Measurements from ENCODE around the gene HLA-A. TPM values are rescaled to one million over a fixed set of nuclear protein-coding genes. Genes with fewer than 3 reads are reported as not detected.

The HLA-A gene
- total RNA-seq, 1 experiment from 2014 or later = 451 TPM

- H3K27ac Mint-ChIP-seq (ENCODE audit: unreplicated experiment) = peak overlapping the region; percentile 98
- intact Hi-C loops (cut with micrococcal nuclease; ENCODE audit: unreplicated experiment) = no loop called here
- peaks cover 31% of the 10 kb centered on the region for H3K36me3 Mint-ChIP-seq (ENCODE audit: insufficient read depth, unreplicated experiment)
- no peak for DNase-seq
- peak overlapping the region; percentile 89 for H3K4me3 Mint-ChIP-seq (ENCODE audit: low read depth, unreplicated experiment)
- H3K4me1 Mint-ChIP-seq (ENCODE audit: low read depth, unreplicated experiment) = peaks cover 26% of the 10 kb centered on the region
- CTCF ChIA-PET = interaction anchor here (0.6 kb wide), 1 partner anchor 170 kb away, joined by 5 read pairs; no protein-coding TSS in a partner anchor
- no peaks in the 10 kb centered on the region for H3K9me3 Mint-ChIP-seq (ENCODE audit: low read depth, unreplicated experiment)
- TF ChIP-seq CTCF (IDR thresholded peaks at IDR 0.05; ENCODE audit: unreplicated experiment) = no peak
- BruUV-seq (replicated peaks) = no TSS peak
- no peaks in the 10 kb centered on the region for H3K27me3 Mint-ChIP-seq (ENCODE audit: unreplicated experiment)
Measured at GRCh38 chr6:29941916-29942274, 437 bp upstream of the HLA-A start.

- H3K27me3 Mint-ChIP-seq (ENCODE audit: unreplicated experiment) = no peaks in the 10 kb centered on the region
- peaks cover 26% of the 10 kb centered on the region for H3K4me1 Mint-ChIP-seq (ENCODE audit: low read depth, unreplicated experiment)
- CTCF ChIA-PET = no interaction called here
- H3K36me3 Mint-ChIP-seq (ENCODE audit: insufficient read depth, unreplicated experiment) = peaks cover 31% of the 10 kb centered on the region
- H3K4me3 Mint-ChIP-seq (ENCODE audit: low read depth, unreplicated experiment) = peak overlapping the region; percentile 89
- DNase-seq = no peak
- no peak for TF ChIP-seq CTCF (IDR thresholded peaks at IDR 0.05; ENCODE audit: unreplicated experiment)
- no TSS peak for BruUV-seq (replicated peaks)
- intact Hi-C loops (cut with micrococcal nuclease; ENCODE audit: unreplicated experiment) = no loop called here
- H3K27ac Mint-ChIP-seq (ENCODE audit: unreplicated experiment) = peak overlapping the region; percentile 98
- no peaks in the 10 kb centered on the region for H3K9me3 Mint-ChIP-seq (ENCODE audit: low read depth, unreplicated experiment)
Measured at GRCh38 chr6:29943053-29943966, 978 bp downstream of the HLA-A start.

- Mint-ChIP-seq H3K9me3 (ENCODE audit: low read depth, unreplicated experiment) (no peaks in the 10 kb centered on the region), H3K4me3 (ENCODE audit: low read depth, unreplicated experiment) (no peak overlapping the region), H3K36me3 (ENCODE audit: insufficient read depth, unreplicated experiment) (peaks cover 31% of the 10 kb centered on the region), H3K27ac (ENCODE audit: unreplicated experiment) (no peak overlapping the region), H3K4me1 (ENCODE audit: low read depth, unreplicated experiment) (peaks cover 26% of the 10 kb centered on the region), H3K27me3 (ENCODE audit: unreplicated experiment) (no peaks in the 10 kb centered on the region)
- no TSS peak for BruUV-seq (replicated peaks)
- intact Hi-C loops (cut with micrococcal nuclease; ENCODE audit: unreplicated experiment) = no loop called here
- TF ChIP-seq CTCF (IDR thresholded peaks at IDR 0.05; ENCODE audit: unreplicated experiment) = no peak
- CTCF ChIA-PET = no interaction called here
- no peak for DNase-seq
Measured at GRCh38 chr6:29945281-29945820, 3.0 kb downstream of the HLA-A start.

- Mint-ChIP-seq H3K27me3 (ENCODE audit: unreplicated experiment) (no peaks in the 10 kb centered on the region), H3K4me3 (ENCODE audit: low read depth, unreplicated experiment) (no peak overlapping the region), H3K36me3 (ENCODE audit: insufficient read depth, unreplicated experiment) (peaks cover 31% of the 10 kb centered on the region), H3K9me3 (ENCODE audit: low read depth, unreplicated experiment) (no peaks in the 10 kb centered on the region), H3K27ac (ENCODE audit: unreplicated experiment) (no peak overlapping the region), H3K4me1 (ENCODE audit: low read depth, unreplicated experiment) (peaks cover 18% of the 10 kb centered on the region)
- BruUV-seq (replicated peaks) = no TSS peak
- CTCF ChIA-PET = no interaction called here
- no peak for DNase-seq
- TF ChIP-seq CTCF (IDR thresholded peaks at IDR 0.05; ENCODE audit: unreplicated experiment) = no peak
- intact Hi-C loops (cut with micrococcal nuclease; ENCODE audit: unreplicated experiment) = no loop called here
Measured at GRCh38 chr6:29946223-29947076, 4.1 kb downstream of the HLA-A start.

Measured in Calu3 (cell line).